HEK293 (cell line): ENCODE measurements around the gene ZNF587.
"Not testable (repeated sequence)": the region's sequence is repeated elsewhere in the genome, so short reads cannot be mapped to it uniquely, and the experiment has no call there.

Experiments used
- CTCF ChIA-PET: fragments of 350-600 bp; formaldehyde crosslinking; extraction: SDS; loops from one replicate; lab custom pipeline; 2021; ENCODE audit warnings: antibody characterized with exemption; lab: Yijun Ruan, JAX
- POLR2A ChIA-PET: fragments of 300-600 bp; formaldehyde crosslinking; extraction: SDS; loops from one replicate; lab custom pipeline; 2020; ENCODE audit warnings: antibody characterized with exemption, inconsistent platforms; lab: Yijun Ruan, JAX
- H3K27ac ChIP-seq: fragments of 200-500 bp; sonication (Bioruptor generic); 2 replicates; pipeline ENCODE4 v1.5.1; 2014; ENCODE audit warnings: low read depth, low read length, control low read depth, inconsistent platforms; ENCODE audit errors: extremely low read depth
- H3K36me3 ChIP-seq, 2 experiments: fragments of 200-500 bp in 1 of 2; sonication (Bioruptor generic) in 1 of 2; 1 replicate in 1 of 2; 2 replicates in 1 of 2; pipeline ENCODE4 v1.5.1; 2014 to 2017; ENCODE audit warnings: inconsistent platforms in 2 of 2, low read length in 2 of 2; ENCODE audit not compliant: control insufficient read depth in 2 of 2, insufficient read depth in 1 of 2
- H3K4me1 ChIP-seq: fragments of 200-500 bp; sonication (Bioruptor generic); 2 replicates; pipeline ENCODE4 v1.5.1; 2014; ENCODE audit warnings: mild to moderate bottlenecking, low read length, inconsistent platforms; ENCODE audit not compliant: control insufficient read depth, insufficient read depth
- H3K4me3 ChIP-seq: 2 replicates; pipeline ENCODE4 v1.5.1; 2011; ENCODE audit warnings: low read depth, mild to moderate bottlenecking, control low read depth, low read length, moderate library complexity
- H3K9me3 ChIP-seq: fragments of 200-500 bp; sonication (Bioruptor generic); 2 replicates; pipeline ENCODE4 v1.5.1; 2014; ENCODE audit warnings: low read depth, low read length, inconsistent platforms; ENCODE audit not compliant: control insufficient read depth, insufficient read depth
- FEZF1 ChIP-seq: fragments of 450-650 bp; formaldehyde crosslinking; IDR thresholded peaks from 2 replicates; pipeline ENCODE4 v1.5.1; 2016; ENCODE audit warnings: missing biosample characterization, missing genetic modification characterization
- KLF17 ChIP-seq: fragments of 450-650 bp; formaldehyde crosslinking; IDR thresholded peaks from 2 replicates; pipeline ENCODE4 v1.5.1; 2016; ENCODE audit warnings: missing biosample characterization, missing genetic modification characterization
- RBAK ChIP-seq: fragments of 450-650 bp; formaldehyde crosslinking; IDR thresholded peaks from 2 replicates; pipeline ENCODE4 v1.5.1; 2016; ENCODE audit warnings: missing biosample characterization, missing genetic modification characterization
- SCRT1 ChIP-seq: fragments of 450-650 bp; formaldehyde crosslinking; IDR thresholded peaks from 2 replicates; pipeline ENCODE4 v1.5.1; 2016; ENCODE audit warnings: missing biosample characterization, missing genetic modification characterization, borderline replicate concordance
- SCRT2 ChIP-seq: fragments of 450-650 bp; formaldehyde crosslinking; IDR thresholded peaks from 2 replicates; pipeline ENCODE4 v1.5.1; 2016; ENCODE audit warnings: missing biosample characterization, missing genetic modification characterization
- ZFP41 ChIP-seq: fragments of 450-650 bp; formaldehyde crosslinking; IDR thresholded peaks from 2 replicates; pipeline ENCODE4 v1.5.1; 2016; ENCODE audit warnings: missing biosample characterization, missing genetic modification characterization, borderline replicate concordance
- ZNF302 ChIP-seq: fragments of 450-650 bp; formaldehyde crosslinking; IDR thresholded peaks from 2 replicates; pipeline ENCODE4 v1.5.1; 2016; ENCODE audit warnings: missing biosample characterization, missing genetic modification characterization, low read depth
- ZNF398 ChIP-seq: fragments of 450-650 bp; formaldehyde crosslinking; IDR thresholded peaks from 2 replicates; pipeline ENCODE4 v1.5.1; 2017; ENCODE audit warnings: missing biosample characterization, missing genetic modification characterization
- ZNF561 ChIP-seq: fragments of 450-650 bp; IDR thresholded peaks from 2 replicates; pipeline ENCODE4 v1.5.1; 2018; ENCODE audit warnings: missing biosample characterization, missing genetic modification characterization, borderline replicate concordance
- ZNF76 ChIP-seq: fragments of 450-650 bp; formaldehyde crosslinking; IDR thresholded peaks from 2 replicates; pipeline ENCODE4; 2016; ENCODE audit warnings: low read depth, missing biosample characterization, missing genetic modification characterization, borderline replicate concordance
- ZNF792 ChIP-seq: fragments of 450-650 bp; formaldehyde crosslinking; IDR thresholded peaks from 2 replicates; pipeline ENCODE4 v1.5.1; 2016; ENCODE audit warnings: missing biosample characterization, missing genetic modification characterization

Gene ZNF587

GRCh38 chr19:57820599-57820998 is 29.1 kb upstream of the ZNF587 start:
- POLR2A ChIA-PET, result interaction anchor here (1.7 kb wide), 1 partner anchor 20 kb away, joined by 6 read pairs; no protein-coding TSS in a partner anchor
- no peak for TF ChIP-seq RBAK
- no peak for TF ChIP-seq ZNF302
- no peak for TF ChIP-seq ZNF76 (tag by site-specific recombination)
- TF ChIP-seq SCRT1, result 0 out of 2 replicates have a peak, but pooled peaks have one; percentile 15
- no peak for TF ChIP-seq ZNF398
- peak; percentile 83 for TF ChIP-seq SCRT2 (tag by site-specific recombination)
- TF ChIP-seq, all 188 proteins: peak for 2
- CTCF ChIA-PET, result interaction anchor here (0.6 kb wide), 1 partner anchor 25 kb away, joined by 4 read pairs; no protein-coding TSS in a partner anchor
- Histone ChIP-seq H3K4me1 (peaks cover 2% of the 10 kb centered on the region; the same call in 1 of the 2 replicates), H3K36me3 (peaks cover 17 to 30% of the 10 kb centered on the region in 2 experiments; a peak in 2 of 3 replicates), H3K9me3 (no peaks in the 10 kb centered on the region), H3K4me3 (peak overlapping the region; percentile 97), H3K27ac (no peak overlapping the region; the same call in 1 of the 2 replicates)

- H3K4me3 ChIP-seq, H3K9me3 ChIP-seq, POLR2A ChIA-PET, H3K27ac ChIP-seq, H3K4me1 ChIP-seq: not testable (repeated sequence)
- CTCF ChIA-PET, result interaction anchor here (0.6 kb wide), 1 partner anchor 25 kb away, joined by 4 read pairs; no protein-coding TSS in a partner anchor
- peaks cover 17 to 31% of the 10 kb centered on the region in 2 experiments; a peak in 2 of 3 replicates for H3K36me3 ChIP-seq
Observed at GRCh38 chr19:57821095-57821494, 28.6 kb upstream of the ZNF587 start.

GRCh38 chr19:57821501-57821900 is 28.2 kb upstream of the ZNF587 start:
- POLR2A ChIA-PET, H3K27ac ChIP-seq, CTCF ChIA-PET, H3K9me3 ChIP-seq, H3K4me1 ChIP-seq, H3K4me3 ChIP-seq: not testable (repeated sequence)
- peaks cover 17 to 36% of the 10 kb centered on the region in 2 experiments; a peak in 2 of 3 replicates for H3K36me3 ChIP-seq

- peaks cover 21 to 36% of the 10 kb centered on the region in 2 experiments; a peak in 2 of 3 replicates for H3K36me3 ChIP-seq
- H3K27ac ChIP-seq, H3K4me1 ChIP-seq, CTCF ChIA-PET, H3K4me3 ChIP-seq, H3K9me3 ChIP-seq, POLR2A ChIA-PET: not testable (repeated sequence)
Observed at GRCh38 chr19:57823155-57823554, 26.5 kb upstream of the ZNF587 start.

- H3K4me1 ChIP-seq, H3K4me3 ChIP-seq, H3K27ac ChIP-seq, POLR2A ChIA-PET, CTCF ChIA-PET, H3K9me3 ChIP-seq: not testable (repeated sequence)
- H3K36me3 ChIP-seq, result peaks cover 25 to 36% of the 10 kb centered on the region in 2 experiments; a peak in 2 of 3 replicates
Observed at GRCh38 chr19:57823608-57824007, 26.1 kb upstream of the ZNF587 start.

- no peak overlapping the region for H3K27ac ChIP-seq
- H3K36me3 ChIP-seq, result peaks cover 28 to 42% of the 10 kb centered on the region in 2 experiments; a peak in 2 of 3 replicates
- POLR2A ChIA-PET, result no interaction called here
- no peak overlapping the region for H3K4me3 ChIP-seq
- peaks cover 2% of the 10 kb centered on the region; the same call in 1 of the 2 replicates for H3K4me1 ChIP-seq
- TF ChIP-seq KLF17 (tag by site-specific recombination) (no peak), ZNF792 (tag by site-specific recombination) (no peak), ZFP41 (tag by site-specific recombination) (no peak), ZNF561 (tag by site-specific recombination) (no peak), FEZF1 (no peak)
- TF ChIP-seq, all 188 proteins: peak for 0
- no peaks in the 10 kb centered on the region for H3K9me3 ChIP-seq
- CTCF ChIA-PET, result interaction anchor here (0.6 to 1.1 kb wide), 2 partner anchors 78 to 390 kb away, joined by 3 to 5 read pairs; no protein-coding TSS in a partner anchor
Observed at GRCh38 chr19:57825511-57825910, 24.1 kb upstream of the ZNF587 start.
